Testis (tissue), 3 donors: Measurements from ENCODE around the gene CLRN1. TPM values are rescaled to one million over a fixed set of nuclear protein-coding genes. Genes with fewer than 3 reads are reported as not detected.

Experiments used
- DNase-seq: peaks from one replicate; pipeline ENCODE4 v3.0.0-alpha.2; 2019
- H3K27ac ChIP-seq, 2 donors: fragments of 200-600 bp; sonication (generic); one replicate each; pipeline ENCODE4 v1.5.1; 2019
- H3K27me3 ChIP-seq: fragments of 200-600 bp; sonication (generic); one replicate; pipeline ENCODE4 v1.5.1; 2019
- H3K36me3 ChIP-seq: fragments of 200-600 bp; sonication (generic); one replicate; pipeline ENCODE4 v1.5.1; 2017; ENCODE audit warnings: low read depth; ENCODE audit errors: missing control alignments
- H3K4me1 ChIP-seq: fragments of 200-600 bp; sonication (generic); one replicate; pipeline ENCODE4 v1.5.1; 2019
- H3K4me3 ChIP-seq, 2 donors: fragments of 200-600 bp; sonication (generic); one replicate each; pipeline ENCODE4 v1.5.1; 2017 to 2019
- H3K9me3 ChIP-seq: fragments of 200-600 bp; sonication (generic); one replicate; pipeline ENCODE4 v1.5.1; 2017
- POLR2A ChIP-seq: fragments of 450-650 bp; IDR thresholded peaks from one replicate; pipeline ENCODE4 v1.6.1; 2017; ENCODE audit warnings: antibody characterized with exemption, mild to moderate bottlenecking, moderate library complexity
- WGBS, 2 donors: methylation state at CpG; one replicate each; pipeline ENCODE4 v1.1.5; 2018; 5-methylcytosine and 5-hydroxymethylcytosine counted together
- intact Hi-C: fragments of 100-400 bp; cut with DNase I; formaldehyde crosslinking; loops from one replicate; pipeline ENCODE4 v1.15.1; 2023; ENCODE audit warnings: low total_unique reads
- polyA plus RNA-seq: library from polyadenylated mRNA; stranded (reverse); fragments of 350-450 nt; fragmentation: Illumina TruSeq; extraction: RNeasy Lipid Tissue Mini Kit (QIAGEN cat#74804); gene quantifications from one replicate; pipeline ENCODE4 v1.2.3, GENCODE V29; 2014; ENCODE audit warnings: low read depth, low replicate concordance; ENCODE audit not compliant: insufficient read depth
- total RNA-seq, 2 donors: library from RNA; depleted of rRNA; stranded (reverse); fragments of >200 nt; gene quantifications; one replicate each; pipeline ENCODE4 v1.2.3, GENCODE V29; 2016
- TF ChIP-seq, protein P1 (sequence below), 3 experiments: fragments of 450-650 bp in 2 of 3; fragments of 200-600 bp in 1 of 3; sonication (generic) in 1 of 3; IDR thresholded peaks; one replicate each; pipeline ENCODE4 v1.5.1; 2016 to 2019; ENCODE audit warnings: antibody characterized with exemption in 3 of 3, mild to moderate bottlenecking in 2 of 3, moderate library complexity in 1 of 3

CLRN1 gene
- total and polyA plus RNA-seq, 3 donors from 2014 or later: 0.38 to 0.79 (median 0.43) TPM

- H3K27ac ChIP-seq: no peak overlapping the region
- intact Hi-C loops: no loop called here
- H3K4me3 ChIP-seq: no peak overlapping the region
- H3K27me3 ChIP-seq: no peaks in the 10 kb centered on the region
- TF ChIP-seq, protein P1, sequence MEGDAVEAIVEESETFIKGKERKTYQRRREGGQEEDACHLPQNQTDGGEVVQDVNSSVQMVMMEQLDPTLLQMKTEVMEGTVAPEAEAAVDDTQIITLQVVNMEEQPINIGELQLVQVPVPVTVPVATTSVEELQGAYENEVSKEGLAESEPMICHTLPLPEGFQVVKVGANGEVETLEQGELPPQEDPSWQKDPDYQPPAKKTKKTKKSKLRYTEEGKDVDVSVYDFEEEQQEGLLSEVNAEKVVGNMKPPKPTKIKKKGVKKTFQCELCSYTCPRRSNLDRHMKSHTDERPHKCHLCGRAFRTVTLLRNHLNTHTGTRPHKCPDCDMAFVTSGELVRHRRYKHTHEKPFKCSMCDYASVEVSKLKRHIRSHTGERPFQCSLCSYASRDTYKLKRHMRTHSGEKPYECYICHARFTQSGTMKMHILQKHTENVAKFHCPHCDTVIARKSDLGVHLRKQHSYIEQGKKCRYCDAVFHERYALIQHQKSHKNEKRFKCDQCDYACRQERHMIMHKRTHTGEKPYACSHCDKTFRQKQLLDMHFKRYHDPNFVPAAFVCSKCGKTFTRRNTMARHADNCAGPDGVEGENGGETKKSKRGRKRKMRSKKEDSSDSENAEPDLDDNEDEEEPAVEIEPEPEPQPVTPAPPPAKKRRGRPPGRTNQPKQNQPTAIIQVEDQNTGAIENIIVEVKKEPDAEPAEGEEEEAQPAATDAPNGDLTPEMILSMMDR (IDR thresholded peaks at IDR 0.05): no peak
- TF ChIP-seq POLR2A: no peak
- H3K36me3 ChIP-seq: no peaks in the 10 kb centered on the region
- 69 to 87% methylated on average over 3 to 4 of the region's 4 CpGs for WGBS, 2 donors
- H3K4me1 ChIP-seq: no peaks in the 10 kb centered on the region
- no peak for DNase-seq
- H3K9me3 ChIP-seq: no peaks in the 10 kb centered on the region
Measured at GRCh38 chr3:151014501-151015018, 42.0 kb upstream of the CLRN1 start.

- DNase-seq: no peak
- intact Hi-C loops: no loop called here
- Histone ChIP-seq H3K9me3 (no peaks in the 10 kb centered on the region), H3K4me3 (no peak overlapping the region), H3K27ac (no peak overlapping the region), H3K36me3 (no peaks in the 10 kb centered on the region), H3K4me1 (no peaks in the 10 kb centered on the region), H3K27me3 (no peaks in the 10 kb centered on the region)
- TF ChIP-seq, protein P1 (IDR thresholded peaks at IDR 0.05): no peak
- TF ChIP-seq POLR2A: no peak
- 89 to 97% methylated on average over 3 of the region's 3 CpGs for WGBS, 2 donors
Measured at GRCh38 chr3:151012753-151013152, 40.2 kb upstream of the CLRN1 start.

DNA sequence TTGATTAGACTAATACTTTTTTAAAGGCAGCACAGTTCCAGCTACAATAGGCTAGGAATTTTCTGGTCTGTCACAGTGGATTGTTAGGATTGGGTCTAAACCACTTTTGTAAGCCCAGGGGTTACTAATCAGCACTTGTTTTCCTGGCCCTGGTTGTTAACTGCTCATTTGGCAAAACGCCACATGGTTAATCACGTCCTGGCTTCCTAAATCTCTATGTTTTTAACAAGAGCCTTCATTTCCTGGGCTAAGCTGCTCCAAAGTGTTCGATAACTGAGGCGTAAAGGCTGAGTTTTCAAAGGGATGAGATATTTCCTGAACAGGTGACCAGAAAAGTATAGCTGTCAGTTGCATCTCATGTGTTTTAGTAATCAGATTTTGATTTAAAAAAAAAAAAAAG, 38.9 kb upstream of the CLRN1 start:
- intact Hi-C loops: no loop called here
- DNase-seq: no peak
- 43 to 44% methylated on average over 4 of the region's 4 CpGs for WGBS, 2 donors

DNA sequence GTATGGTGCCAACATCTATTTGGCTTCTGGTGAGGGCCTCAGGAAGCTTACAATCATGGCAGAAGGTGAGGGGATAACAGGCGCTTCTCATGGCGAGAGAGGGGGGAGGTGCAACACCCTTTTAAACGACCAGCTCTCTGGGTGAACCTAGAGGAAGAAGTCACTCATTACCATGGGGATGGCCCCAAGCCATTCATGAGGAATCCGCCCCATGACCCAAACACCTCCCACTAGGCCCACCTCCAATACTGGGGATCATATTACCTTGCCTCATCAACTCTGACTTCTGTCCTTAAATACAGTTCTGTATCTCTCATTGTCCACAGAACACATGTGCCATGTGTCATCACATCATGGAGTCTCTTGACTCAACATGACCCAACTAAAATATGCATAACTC, 37.5 kb upstream of the CLRN1 start:
- TF ChIP-seq, protein P1 (IDR thresholded peaks at IDR 0.05): no peak
- TF ChIP-seq POLR2A: no peak
- Histone ChIP-seq H3K36me3 (no peaks in the 10 kb centered on the region), H3K4me3 (no peak overlapping the region), H3K4me1 (no peaks in the 10 kb centered on the region), H3K27ac (no peak overlapping the region), H3K9me3 (no peaks in the 10 kb centered on the region), H3K27me3 (no peaks in the 10 kb centered on the region)
- no peak for DNase-seq
- intact Hi-C loops: no loop called here
- WGBS, 2 donors: 84 to 88% methylated on average over 4 of the region's 4 CpGs

More for the DNA sequence above, 38.9 kb upstream of the CLRN1 start:
- Histone ChIP-seq H3K27me3 (no peaks in the 10 kb centered on the region), H3K27ac (no peak overlapping the region), H3K9me3 (no peaks in the 10 kb centered on the region), H3K4me1 (no peaks in the 10 kb centered on the region), H3K4me3 (no peak overlapping the region), H3K36me3 (no peaks in the 10 kb centered on the region)
- TF ChIP-seq, protein P1 (IDR thresholded peaks at IDR 0.05): no peak
- no peak for TF ChIP-seq POLR2A

- no peaks in the 10 kb centered on the region for H3K36me3 ChIP-seq
- DNase-seq: no peak
- H3K27me3 ChIP-seq: no peaks in the 10 kb centered on the region
- intact Hi-C loops: no loop called here
- no peak for TF ChIP-seq POLR2A
- no peaks in the 10 kb centered on the region for H3K4me1 ChIP-seq
- H3K27ac ChIP-seq: no peak overlapping the region
- 81 to 93% methylated on average over 5 of the region's 5 CpGs for WGBS, 2 donors
- no peaks in the 10 kb centered on the region for H3K9me3 ChIP-seq
- H3K4me3 ChIP-seq: no peak overlapping the region
Measured at GRCh38 chr3:151009430-151009829, 36.9 kb upstream of the CLRN1 start.
